ENCODE results near the gene SLC44A4. TPM values are rescaled to one million over a fixed set of nuclear protein-coding genes. Genes with fewer than 3 reads are reported as not detected.

SLC44A4 gene
- total RNA-seq, 1 experiment from 2014 or later, result 3.1 TPM

- TF ChIP-seq, protein P1, sequence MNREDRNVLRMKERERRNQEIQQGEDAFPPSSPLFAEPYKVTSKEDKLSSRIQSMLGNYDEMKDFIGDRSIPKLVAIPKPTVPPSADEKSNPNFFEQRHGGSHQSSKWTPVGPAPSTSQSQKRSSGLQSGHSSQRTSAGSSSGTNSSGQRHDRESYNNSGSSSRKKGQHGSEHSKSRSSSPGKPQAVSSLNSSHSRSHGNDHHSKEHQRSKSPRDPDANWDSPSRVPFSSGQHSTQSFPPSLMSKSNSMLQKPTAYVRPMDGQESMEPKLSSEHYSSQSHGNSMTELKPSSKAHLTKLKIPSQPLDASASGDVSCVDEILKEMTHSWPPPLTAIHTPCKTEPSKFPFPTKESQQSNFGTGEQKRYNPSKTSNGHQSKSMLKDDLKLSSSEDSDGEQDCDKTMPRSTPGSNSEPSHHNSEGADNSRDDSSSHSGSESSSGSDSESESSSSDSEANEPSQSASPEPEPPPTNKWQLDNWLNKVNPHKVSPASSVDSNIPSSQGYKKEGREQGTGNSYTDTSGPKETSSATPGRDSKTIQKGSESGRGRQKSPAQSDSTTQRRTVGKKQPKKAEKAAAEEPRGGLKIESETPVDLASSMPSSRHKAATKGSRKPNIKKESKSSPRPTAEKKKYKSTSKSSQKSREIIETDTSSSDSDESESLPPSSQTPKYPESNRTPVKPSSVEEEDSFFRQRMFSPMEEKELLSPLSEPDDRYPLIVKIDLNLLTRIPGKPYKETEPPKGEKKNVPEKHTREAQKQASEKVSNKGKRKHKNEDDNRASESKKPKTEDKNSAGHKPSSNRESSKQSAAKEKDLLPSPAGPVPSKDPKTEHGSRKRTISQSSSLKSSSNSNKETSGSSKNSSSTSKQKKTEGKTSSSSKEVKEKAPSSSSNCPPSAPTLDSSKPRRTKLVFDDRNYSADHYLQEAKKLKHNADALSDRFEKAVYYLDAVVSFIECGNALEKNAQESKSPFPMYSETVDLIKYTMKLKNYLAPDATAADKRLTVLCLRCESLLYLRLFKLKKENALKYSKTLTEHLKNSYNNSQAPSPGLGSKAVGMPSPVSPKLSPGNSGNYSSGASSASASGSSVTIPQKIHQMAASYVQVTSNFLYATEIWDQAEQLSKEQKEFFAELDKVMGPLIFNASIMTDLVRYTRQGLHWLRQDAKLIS (CRISPR knock-in tag; IDR thresholded peaks at IDR 0.05; ENCODE audit: borderline replicate concordance), result no peak
- TF ChIP-seq KAT7 (CRISPR knock-in tag; IDR thresholded peaks at IDR 0.05; ENCODE audit: borderline replicate concordance) (no peak), NR1H2 (CRISPR knock-in tag; IDR thresholded peaks at IDR 0.05) (no peak), ZNF317 (CRISPR knock-in tag; IDR thresholded peaks at IDR 0.05; ENCODE audit: borderline replicate concordance, low read depth) (no peak)
These were observed 16.2 kb downstream of the SLC44A4 start, which contains the start of gene NEU1 (continued) for GRCh38 chr6:31862344-31863235.

- Mint-ChIP-seq H3K4me3 (peak overlapping the region; percentile 97), H3K27ac (peak overlapping the region; percentile 56; the same call in 1 of the 2 replicates), H3K27me3 (ENCODE audit: low read depth) (peaks cover 2% of the 10 kb centered on the region; the same call in 1 of the 2 replicates), H3K36me3 (peaks cover 20% of the 10 kb centered on the region), H3K4me1 (peaks cover 19% of the 10 kb centered on the region), H3K9me3 (no peaks in the 10 kb centered on the region)
- ChIA-PET POLR2A (interaction anchor here (1.0 to 1.9 kb wide), 3 partner anchors 27 to 34 kb away, joined by 4 to 13 read pairs (median 4); partner anchors contain the start of gene HSPA1B), CTCF (interaction anchor here (1.1 to 2.0 kb wide), 6 partner anchors 27 to 172 kb away, joined by 3 to 17 read pairs (median 8); no protein-coding TSS in a partner anchor)
- DNase-seq (ENCODE audit: low spot score), result no peak
- ATAC-seq, result no peak
- TF ChIP-seq FOXJ3 (CRISPR knock-in tag; IDR thresholded peaks at IDR 0.05; ENCODE audit: borderline replicate concordance) (no peak), ZNF281 (CRISPR knock-in tag; IDR thresholded peaks at IDR 0.05) (no peak), MAX (CRISPR knock-in tag; IDR thresholded peaks at IDR 0.05) (no peak), RORB (CRISPR knock-in tag; IDR thresholded peaks at IDR 0.05) (no peak), ELF4 (CRISPR knock-in tag; IDR thresholded peaks at IDR 0.05; ENCODE audit: low read depth) (no peak), SOX15 (CRISPR knock-in tag; IDR thresholded peaks at IDR 0.05) (no peak), NR3C1 (CRISPR knock-in tag; conservative IDR thresholded peaks at IDR 0.05; ENCODE audit: low read depth) (no peak), STAT6 (CRISPR knock-in tag; conservative IDR thresholded peaks at IDR 0.05; ENCODE audit: low read depth) (no peak), IRF1 (CRISPR knock-in tag; IDR thresholded peaks at IDR 0.05) (no peak), KAT7 (CRISPR knock-in tag; IDR thresholded peaks at IDR 0.05; ENCODE audit: borderline replicate concordance) (no peak), ZNF263 (CRISPR knock-in tag; IDR thresholded peaks at IDR 0.05; ENCODE audit: low read depth) (no peak)
- TF ChIP-seq, protein P2, sequence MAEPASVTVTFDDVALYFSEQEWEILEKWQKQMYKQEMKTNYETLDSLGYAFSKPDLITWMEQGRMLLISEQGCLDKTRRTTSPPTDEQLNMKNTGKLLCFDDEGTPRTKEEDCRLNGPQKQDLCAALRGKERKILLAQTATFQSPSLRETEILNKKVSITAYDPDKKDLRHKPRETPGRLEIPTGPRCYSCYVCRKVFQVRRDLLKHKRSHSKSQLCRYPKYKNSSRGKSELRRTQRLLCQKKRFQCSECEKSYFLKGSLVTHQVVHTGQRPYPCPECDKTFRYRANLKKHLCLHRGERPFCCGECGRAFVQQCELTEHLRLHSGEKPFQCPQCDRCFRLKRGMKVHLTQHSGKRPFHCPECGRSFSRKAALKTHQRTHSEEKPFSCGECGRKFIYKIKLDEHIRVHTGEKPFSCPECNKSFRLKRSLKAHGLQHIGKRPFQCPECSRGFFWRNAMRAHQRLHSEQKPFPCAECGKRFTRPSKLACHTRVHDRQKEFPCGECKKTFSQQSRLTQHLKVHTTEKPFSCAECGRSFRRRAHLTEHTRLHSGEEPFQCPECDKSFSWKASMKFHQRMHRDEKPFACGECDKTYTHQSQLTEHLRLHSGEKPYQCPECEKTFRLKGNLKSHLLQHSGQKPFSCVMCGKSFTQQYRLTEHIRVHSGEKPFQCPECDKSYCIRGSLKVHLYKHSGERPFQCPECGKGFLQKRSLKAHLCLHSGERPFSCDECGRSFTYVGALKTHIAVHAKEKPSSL (CRISPR knock-in tag; conservative IDR thresholded peaks at IDR 0.05), result no peak
- TF ChIP-seq, protein P3, sequence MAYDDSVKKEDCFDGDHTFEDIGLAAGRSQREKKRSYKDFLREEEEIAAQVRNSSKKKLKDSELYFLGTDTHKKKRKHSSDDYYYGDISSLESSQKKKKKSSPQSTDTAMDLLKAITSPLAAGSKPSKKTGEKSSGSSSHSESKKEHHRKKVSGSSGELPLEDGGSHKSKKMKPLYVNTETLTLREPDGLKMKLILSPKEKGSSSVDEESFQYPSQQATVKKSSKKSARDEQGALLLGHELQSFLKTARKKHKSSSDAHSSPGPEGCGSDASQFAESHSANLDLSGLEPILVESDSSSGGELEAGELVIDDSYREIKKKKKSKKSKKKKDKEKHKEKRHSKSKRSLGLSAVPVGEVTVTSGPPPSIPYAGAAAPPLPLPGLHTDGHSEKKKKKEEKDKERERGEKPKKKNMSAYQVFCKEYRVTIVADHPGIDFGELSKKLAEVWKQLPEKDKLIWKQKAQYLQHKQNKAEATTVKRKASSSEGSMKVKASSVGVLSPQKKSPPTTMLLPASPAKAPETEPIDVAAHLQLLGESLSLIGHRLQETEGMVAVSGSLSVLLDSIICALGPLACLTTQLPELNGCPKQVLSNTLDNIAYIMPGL (CRISPR knock-in tag; IDR thresholded peaks at IDR 0.05), result no peak
These were observed 16.9 kb downstream of the SLC44A4 start for GRCh38 chr6:31861919-31862343.

Data from WTC11 (cell line).